Measurements from ENCODE around the gene AGBL1.
"Not testable (repeated sequence)": the region's sequence is repeated elsewhere in the genome, so short reads cannot be mapped to it uniquely, and the experiment has no call there.

Gene AGBL1

GRCh38 chr15:86106306-86106705, 26.6 kb downstream of the AGBL1 start:
- TF ChIP-seq CTCF (conservative IDR thresholded peaks at IDR 0.05; ENCODE audit: low read depth, low read length) = no peak
- DNase-seq (ENCODE audit: low read depth) = no peak
- no peak overlapping the region for H3K4me3 ChIP-seq (ENCODE audit: low read depth, low read length)

GRCh38 chr15:86115145-86115801, 35.6 kb downstream of the AGBL1 start:
- no peak for TF ChIP-seq CTCF (conservative IDR thresholded peaks at IDR 0.05; ENCODE audit: low read depth, low read length)
- no peak for DNase-seq (ENCODE audit: low read depth)
- H3K4me3 ChIP-seq (ENCODE audit: low read depth, low read length) = no peak overlapping the region

GRCh38 chr15:86121568-86122225, 42.0 kb downstream of the AGBL1 start:
- no peak for TF ChIP-seq CTCF (conservative IDR thresholded peaks at IDR 0.05; ENCODE audit: low read depth, low read length)
- H3K4me3 ChIP-seq (ENCODE audit: low read depth, low read length) = no peak overlapping the region
- DNase-seq (ENCODE audit: low read depth) = no peak

DNA sequence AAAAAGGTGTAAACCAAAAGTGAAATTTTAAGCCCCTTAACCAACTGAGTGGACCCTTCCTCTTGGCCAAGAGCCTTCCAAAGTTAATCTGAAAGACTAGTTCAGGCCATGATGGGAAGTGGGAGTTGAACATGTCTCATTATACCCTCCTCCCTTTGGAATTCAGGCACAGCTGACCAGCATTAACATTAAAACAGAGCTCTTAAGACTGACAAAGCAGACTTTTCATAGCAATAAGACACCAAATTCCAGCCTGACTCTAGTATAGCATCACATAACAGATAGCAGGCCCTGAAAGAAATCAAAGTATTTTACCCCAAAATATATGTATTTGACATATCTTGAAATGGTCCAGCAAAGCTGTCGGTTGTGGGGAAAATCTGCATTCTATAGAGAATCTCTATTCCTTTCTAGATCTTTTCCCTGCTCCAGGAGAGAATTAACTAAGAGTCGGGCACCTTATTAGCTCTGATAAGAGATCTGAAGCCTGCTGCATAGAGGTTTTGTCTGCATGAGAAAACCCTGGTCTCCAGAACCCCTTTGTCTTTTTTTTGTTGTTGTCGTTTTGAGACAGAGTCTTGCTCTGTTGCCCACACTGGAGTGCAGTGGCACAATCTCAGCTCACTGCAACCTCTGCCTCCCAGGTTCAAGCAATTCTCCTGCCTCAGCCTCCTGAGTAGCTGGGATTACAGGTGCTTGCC, 43.2 kb downstream of the AGBL1 start:
- not testable (repeated sequence) for H3K4me3 ChIP-seq (ENCODE audit: low read depth, low read length); DNase-seq (ENCODE audit: low read depth)

GRCh38 chr15:86125775-86126174, 46.1 kb downstream of the AGBL1 start:
- DNase-seq (ENCODE audit: low read depth) = no peak
- no peak for TF ChIP-seq CTCF (conservative IDR thresholded peaks at IDR 0.05; ENCODE audit: low read depth, low read length)
- no peak overlapping the region for H3K4me3 ChIP-seq (ENCODE audit: low read depth, low read length)

GRCh38 chr15:86127547-86127946, 47.9 kb downstream of the AGBL1 start:
- no peak for TF ChIP-seq CTCF (conservative IDR thresholded peaks at IDR 0.05; ENCODE audit: low read depth, low read length)
- H3K4me3 ChIP-seq (ENCODE audit: low read depth, low read length) = no peak overlapping the region
- no peak for DNase-seq (ENCODE audit: low read depth)

GRCh38 chr15:86135041-86135440, 55.4 kb downstream of the AGBL1 start:
- no peak overlapping the region for H3K4me3 ChIP-seq (ENCODE audit: low read depth, low read length)
- no peak for TF ChIP-seq CTCF (conservative IDR thresholded peaks at IDR 0.05; ENCODE audit: low read depth, low read length)
- no peak for DNase-seq (ENCODE audit: low read depth)

All from choroid plexus epithelial cell (primary cell).